PC-3 (cell line): Measurements from ENCODE around the gene MAN1B1. TPM values are rescaled to one million over a fixed set of nuclear protein-coding genes. Genes with fewer than 3 reads are reported as not detected.
A peak's percentile ranks its signal among the peaks of the same experiment; 100 is the strongest.

Experiments
- ATAC-seq: fragments of 200-7000 bp; cut with Tn5 transposase; 2 replicates; pipeline ENCODE4 v1.9.1; 2020; ENCODE audit warnings: mild to moderate bottlenecking, moderate library complexity
- BruUV-seq: library from RNA; stranded (reverse); fragments of 400-500 nt; replicated peaks from 2 replicates; lab custom pipeline; 2021; lab: Mats Ljungman, UMichigan
- CTCF ChIA-PET: fragments of 300-600 bp; sonication (Branson Sonifier 250); formaldehyde crosslinking; loops from one replicate; lab custom pipeline; 2022; ENCODE audit warnings: antibody characterized with exemption; lab: Charles Lee
- POLR2A ChIA-PET: fragments of 300-600 bp; sonication (Branson Sonifier 250); formaldehyde crosslinking; loops from one replicate; lab custom pipeline; 2022; ENCODE audit warnings: antibody characterized with exemption; ENCODE audit not compliant: unreplicated experiment; lab: Charles Lee
- DNase-seq: peaks from one replicate; pipeline ENCODE4 v3.0.0-alpha.2; 2015
- H2AFZ ChIP-seq: fragments of 300-600 bp; sonication (generic); 2 replicates; pipeline ENCODE4 v1.6.0; 2016; ENCODE audit warnings: antibody characterized with exemption, low read length
- H3F3A ChIP-seq: fragments of 300-600 bp; sonication (generic); one replicate; pipeline ENCODE4 v1.6.0; 2017; ENCODE audit warnings: antibody characterized with exemption, low read length, control low read depth, mild to moderate bottlenecking; ENCODE audit not compliant: unreplicated experiment
- H3K27ac ChIP-seq: fragments of 300-600 bp; sonication (generic); 2 replicates; pipeline ENCODE4 v1.5.1; 2016; ENCODE audit warnings: mild to moderate bottlenecking, low read length
- H3K27me3 ChIP-seq: fragments of 300-600 bp; sonication (generic); 2 replicates; pipeline ENCODE4 v1.6.1; 2016; ENCODE audit warnings: low read length, mixed read lengths
- H3K36me3 ChIP-seq: fragments of 300-600 bp; sonication (generic); 2 replicates; pipeline ENCODE4 v1.6.1; 2016; ENCODE audit warnings: low read depth, mixed run types, low read length, mixed read lengths
- H3K4me1 ChIP-seq: fragments of 300-600 bp; sonication (generic); 2 replicates; pipeline ENCODE4 v1.5.1; 2016; ENCODE audit warnings: low read length; ENCODE audit not compliant: insufficient read depth
- H3K4me2 ChIP-seq: fragments of 300-600 bp; sonication (generic); 2 replicates; pipeline ENCODE4 v1.6.0; 2016; ENCODE audit warnings: low read length
- H3K4me3 ChIP-seq: fragments of 300-600 bp; sonication (generic); 2 replicates; pipeline ENCODE4 v1.5.1; 2016; ENCODE audit warnings: mild to moderate bottlenecking, low read length, mixed read lengths
- H3K79me2 ChIP-seq: fragments of 300-600 bp; sonication (generic); 2 replicates; pipeline ENCODE4 v1.6.1; 2017; ENCODE audit warnings: low read length, mixed read lengths
- H3K9ac ChIP-seq: fragments of 300-600 bp; sonication (generic); 2 replicates; pipeline ENCODE4 v1.6.0; 2016; ENCODE audit warnings: mild to moderate bottlenecking, low read length
- H3K9me2 ChIP-seq: fragments of 300-600 bp; sonication (generic); replicated peaks from 2 replicates; pipeline ENCODE4 v1.6.1; 2016; ENCODE audit warnings: mixed run types, low read length, mixed read lengths
- H3K9me3 ChIP-seq: fragments of 300-600 bp; sonication (generic); 2 replicates; pipeline ENCODE4 v1.6.1; 2016; ENCODE audit warnings: low read length, mixed read lengths
- H4K20me1 ChIP-seq: fragments of 300-600 bp; sonication (generic); 2 replicates; pipeline ENCODE4 v1.6.1; 2016; ENCODE audit warnings: low read length, mixed read lengths
- CTCF ChIP-seq: fragments of 300-600 bp; sonication (generic); conservative IDR thresholded peaks from 2 replicates; pipeline ENCODE4 v1.5.1; 2017; ENCODE audit warnings: antibody characterized with exemption, low read depth, mild to moderate bottlenecking, low read length
- EZH2 ChIP-seq: fragments of 300-600 bp; sonication (generic); IDR thresholded peaks from one replicate; pipeline ENCODE4 v1.6.1; 2017; ENCODE audit warnings: antibody characterized with exemption, mild to moderate bottlenecking, low read length; ENCODE audit not compliant: unreplicated experiment
- EZH2phosphoT487 ChIP-seq: fragments of 300-600 bp; sonication (generic); IDR thresholded peaks from 2 replicates; pipeline ENCODE4 v1.6.1; 2018; ENCODE audit warnings: mild to moderate bottlenecking, antibody characterized with exemption, low read length, borderline replicate concordance
- intact Hi-C: fragments of 100-400 bp; cut with micrococcal nuclease; formaldehyde crosslinking; loops from 2 replicates; pipeline ENCODE4 v1.9.0; 2023
- total RNA-seq: library from RNA; depleted of rRNA; stranded (reverse); fragments of >200 nt; gene quantifications from 2 replicates; pipeline ENCODE4 v1.2.3, GENCODE V29; 2014

MAN1B1 gene
- total RNA-seq, 1 experiment from 2014 or later, result 65.5 TPM

GRCh38 chr9:137089232-137089947 is 2.6 kb downstream of the MAN1B1 start:
- no peak overlapping the region for H3K4me2 ChIP-seq
- H2AFZ ChIP-seq, result no peak overlapping the region
- TF ChIP-seq EZH2phosphoT487, result no peak
- TF ChIP-seq CTCF, result no peak
- no peak for TF ChIP-seq EZH2
- H3K36me3 ChIP-seq, result no peaks in the 10 kb centered on the region
- DNase-seq (no peak), ATAC-seq (no peak)
- H3K4me3 ChIP-seq, result no peak overlapping the region
- H3K27ac ChIP-seq, result no peak overlapping the region
- intact Hi-C loops, result no loop called here
- H4K20me1 ChIP-seq, result no peaks in the 10 kb centered on the region
- H3K79me2 ChIP-seq, result peaks cover 32% of the 10 kb centered on the region
- H3F3A ChIP-seq, result no peaks in the 10 kb centered on the region
- CTCF ChIA-PET, result no interaction called here
- no peak overlapping the region for H3K9ac ChIP-seq
- peaks cover 22% of the 10 kb centered on the region for H3K4me1 ChIP-seq
- no peaks in the 10 kb centered on the region for H3K27me3 ChIP-seq
- POLR2A ChIA-PET, result no interaction called here
- BruUV-seq, result no TSS peak
- H3K9me2 ChIP-seq, result no peaks in the 10 kb centered on the region
- no peaks in the 10 kb centered on the region for H3K9me3 ChIP-seq

DNA sequence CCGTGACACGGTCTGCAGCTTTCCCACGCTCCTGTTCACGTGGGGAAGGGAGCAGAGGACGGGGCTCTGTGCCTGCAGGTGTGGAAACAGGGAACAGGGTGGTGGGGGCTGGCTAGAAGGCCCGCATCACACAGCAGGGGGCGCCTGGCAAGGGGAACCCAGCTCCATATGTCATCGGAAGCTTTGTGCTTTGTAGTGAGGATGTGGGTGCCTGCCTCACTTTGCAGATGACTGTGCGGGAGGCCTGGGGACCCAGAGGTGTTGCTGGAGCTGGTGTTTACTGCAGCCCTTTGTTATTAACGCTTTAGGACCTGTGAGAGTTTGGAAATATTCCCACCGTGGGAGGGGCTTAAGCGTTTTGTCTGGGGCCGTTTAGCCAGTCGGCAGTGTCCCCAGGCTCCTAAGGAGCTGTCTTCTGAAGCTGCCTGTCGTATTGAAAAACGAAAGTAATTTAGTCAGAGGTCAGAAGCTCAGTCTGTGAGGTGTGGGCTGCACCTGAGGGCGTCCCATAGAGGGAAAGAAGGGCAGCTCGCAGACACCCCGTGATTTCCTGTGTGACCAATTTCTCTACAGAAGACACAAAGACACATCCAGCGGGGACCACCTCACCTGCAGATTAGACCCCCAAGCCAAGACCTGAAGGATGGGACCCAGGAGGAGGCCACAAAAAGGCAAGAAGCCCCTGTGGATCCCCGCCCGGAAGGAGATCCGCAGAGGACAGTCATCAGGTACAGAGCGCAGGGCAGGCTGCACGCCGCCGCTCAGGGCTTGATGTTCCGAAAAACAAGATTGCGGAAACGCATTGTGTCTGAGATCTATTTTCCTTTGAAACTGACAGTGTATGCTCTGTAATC is 9.1 kb downstream of the MAN1B1 start:
- H3F3A ChIP-seq, result no peaks in the 10 kb centered on the region
- H3K27ac ChIP-seq, result no peak overlapping the region
- no TSS peak for BruUV-seq
- POLR2A ChIA-PET, result no interaction called here
- no peaks in the 10 kb centered on the region for H3K9me3 ChIP-seq
- no peaks in the 10 kb centered on the region for H3K4me1 ChIP-seq
- no peaks in the 10 kb centered on the region for H4K20me1 ChIP-seq
- DNase-seq (no peak), ATAC-seq (no peak)
- H2AFZ ChIP-seq, result no peak overlapping the region
- no peaks in the 10 kb centered on the region for H3K79me2 ChIP-seq
- CTCF ChIA-PET, result no interaction called here
- no peaks in the 10 kb centered on the region for H3K9me2 ChIP-seq
- H3K4me2 ChIP-seq, result no peak overlapping the region
- TF ChIP-seq CTCF, result 0 out of 2 replicates have a peak, but pooled peaks have one; percentile 28
- TF ChIP-seq EZH2, result no peak
- no peak overlapping the region for H3K9ac ChIP-seq
- no peak overlapping the region for H3K4me3 ChIP-seq
- intact Hi-C loops, result no loop called here
- no peaks in the 10 kb centered on the region for H3K27me3 ChIP-seq
- peaks cover 3% of the 10 kb centered on the region for H3K36me3 ChIP-seq
